MM.1S (cell line): ENCODE data around the gene LDLRAD4.

Experiments used
- CTCF ChIP-seq: fragments of 300-600 bp; sonication (generic); IDR thresholded peaks from 2 replicates; pipeline ENCODE4 v1.5.1; 2016; ENCODE audit warnings: antibody characterized with exemption, low read length, mixed read lengths
- EZH2 ChIP-seq: fragments of 300-600 bp; sonication (generic); optimal IDR thresholded peaks from 2 replicates; pipeline ENCODE3; 2017; ENCODE audit warnings: low read depth, mild to moderate bottlenecking, antibody characterized with exemption, low read length, mixed read lengths

- TF ChIP-seq EZH2 (no peak), CTCF (no peak)
Measured at GRCh38 chr18:13522861-13523660, 304.5 kb downstream of the LDLRAD4 start.
